Spleen (tissue), 11 donors: Measurements from ENCODE around the gene SORCS1. TPM values are rescaled to one million over a fixed set of nuclear protein-coding genes. Genes with fewer than 3 reads are reported as not detected.

ENCODE experiments used
- DNase-seq: peaks from one replicate; pipeline ENCODE4 v3.0.0-alpha.2; 2020
- H3K27ac ChIP-seq, 8 donors: fragments of 200-600 bp; sonication (generic) in 7 of 8; 1 replicate in 4 of 8; 2 replicates in 4 of 8; pipeline versions ENCODE4 v1.5.0 to v1.8.0; 2016 to 2021; ENCODE audit warnings: inconsistent platforms in 4 of 8, mild to moderate bottlenecking in 4 of 8, moderate library complexity in 1 of 8
- H3K27me3 ChIP-seq, 7 donors: fragments of 200-600 bp; sonication (generic) in 6 of 7; replicated peaks in 1 of 7; 1 replicate in 4 of 7; 2 replicates in 3 of 7; pipeline versions ENCODE4 v1.5.0 to v1.8.0; 2016 to 2021; ENCODE audit warnings: inconsistent platforms in 3 of 7, mild to moderate bottlenecking in 1 of 7
- H3K36me3 ChIP-seq, 6 donors: fragments of 200-600 bp; sonication (generic) in 5 of 6; 1 replicate in 4 of 6; 2 replicates in 2 of 6; pipeline versions ENCODE4 v1.5.0 to v1.8.0; 2016 to 2021; ENCODE audit warnings: inconsistent platforms in 2 of 6
- H3K4me1 ChIP-seq, 6 donors: fragments of 200-600 bp; sonication (generic) in 5 of 6; 1 replicate in 3 of 6; 2 replicates in 3 of 6; pipeline versions ENCODE4 v1.5.0 to v1.8.0; 2016 to 2021; ENCODE audit warnings: inconsistent platforms in 3 of 6
- H3K4me3 ChIP-seq, 8 donors: fragments of 200-600 bp; sonication (generic) in 7 of 8; 1 replicate in 4 of 8; 2 replicates in 4 of 8; pipeline versions ENCODE4 v1.5.0 to v1.8.0; 2016 to 2021; ENCODE audit warnings: inconsistent platforms in 4 of 8, mild to moderate bottlenecking in 4 of 8, moderate library complexity in 2 of 8
- H3K9me3 ChIP-seq, 8 donors: fragments of 200-600 bp; sonication (generic) in 7 of 8; 1 replicate in 4 of 8; 2 replicates in 4 of 8; pipeline versions ENCODE4 v1.5.0 to v1.8.0; 2016 to 2021; ENCODE audit warnings: inconsistent platforms in 4 of 8
- POLR2A ChIP-seq, 3 donors: fragments of 450-650 bp; IDR thresholded peaks; one replicate each; pipeline ENCODE4 v1.5.1; 2017; ENCODE audit warnings: antibody characterized with exemption in 3 of 3, mild to moderate bottlenecking in 1 of 3
- POLR2AphosphoS5 ChIP-seq, 3 donors: sonication (generic); formaldehyde crosslinking; IDR thresholded peaks; one replicate each; pipeline ENCODE4 v1.5.1; 2017; ENCODE audit warnings: antibody characterized with exemption in 3 of 3
- WGBS, 5 donors: extraction: QIAGEN DNeasy Blood & Tissue Kit in 3 of 5; methylation state at CpG; one replicate each; pipeline versions ENCODE4 v1.1.5 to v1.1.7; 2013 to 2018; 5-methylcytosine and 5-hydroxymethylcytosine counted together
- intact Hi-C: fragments of 100-400 bp; cut with DNase I; formaldehyde crosslinking; loops from one replicate; pipeline ENCODE4 v1.15.0; 2023; ENCODE audit warnings: low total_unique reads
- polyA plus RNA-seq, 3 donors: library from polyadenylated mRNA; stranded (reverse); fragments of 200-250 nt; gene quantifications; one replicate each; pipeline ENCODE4 v1.2.1, GENCODE V29; 2013
- total RNA-seq, 7 donors: library from RNA; depleted of rRNA in 3 of 7; stranded (reverse); fragments of >200 nt in 3 of 7; fragmentation: NEBNext Ultra II Directional in 4 of 7; extraction: Animal tissue kit (Norgen Biotek cat#: 25700) in 4 of 7; gene quantifications; one replicate each; pipeline versions ENCODE4 v1.1.0 to v1.2.1, GENCODE V29; 2016 to 2021
- TF ChIP-seq, protein P1 (sequence below), 11 experiments: fragments of 200-600 bp in 7 of 11; fragments of 450-650 bp in 4 of 11; sonication (generic) in 4 of 11; IDR thresholded peaks in 8 of 11; conservative IDR thresholded peaks in 3 of 11; 1 replicate in 7 of 11; 2 replicates in 4 of 11; pipeline versions ENCODE4 v1.4.0 to v1.8.0; 2016 to 2021; ENCODE audit warnings: antibody characterized with exemption in 11 of 11, inconsistent platforms in 4 of 11, mild to moderate bottlenecking in 1 of 11
- donor health status: healthy with polysubstance abuse.
- donor health status: DM: no; HTN: no; CAD: no; lungs with moderate emphysema.
- donor health status: DM: no; HTN: no; CAD: no.
- donor health status: Bipolar disorder and iron deficiency.
- donor health status: healthy.
- donor health status: DM: no; HTN: no; CAD: no.
- donor health status: DM: yes; HTN: yes; CAD: no.

Gene SORCS1
- total and polyA plus RNA-seq, 10 donors = 0.67 to 2.7 (median 1.6) TPM

DNA sequence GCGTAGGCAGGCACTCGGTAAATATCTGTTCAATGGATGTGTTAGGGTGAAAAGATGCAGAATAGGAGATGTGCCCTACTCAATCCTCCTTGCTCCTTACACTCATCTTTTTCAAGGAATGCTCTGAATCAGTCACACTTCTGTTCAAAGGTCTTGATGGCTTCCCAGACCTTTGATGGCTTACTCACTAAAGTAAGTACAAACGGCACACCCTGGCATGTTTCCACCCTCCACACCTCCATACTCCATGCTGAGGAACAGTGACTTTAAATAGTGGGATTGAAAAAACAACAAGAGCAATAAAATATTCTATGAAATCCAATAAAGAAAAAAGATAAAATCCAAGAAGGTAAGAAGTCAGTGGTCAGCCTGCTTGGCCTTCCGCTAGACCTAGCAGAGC, 569.2 kb downstream of the SORCS1 start:
- DNase-seq = no peak
- no peak overlapping the region for H3K27ac ChIP-seq
- WGBS, 5 donors = 85 to 92% (median 90%) methylated on average over 4 of the region's 4 CpGs
- no peaks in the 10 kb centered on the region for H3K4me1 ChIP-seq
- H3K9me3 ChIP-seq = no peaks in the 10 kb centered on the region
- intact Hi-C loops = no loop called here
- H3K4me3 ChIP-seq = no peak overlapping the region
- H3K27me3 ChIP-seq = peaks cover 0 to 4% (median 0%) of the 10 kb centered on the region in 7 donors
- H3K36me3 ChIP-seq = no peaks in the 10 kb centered on the region
- TF ChIP-seq, protein P1, sequence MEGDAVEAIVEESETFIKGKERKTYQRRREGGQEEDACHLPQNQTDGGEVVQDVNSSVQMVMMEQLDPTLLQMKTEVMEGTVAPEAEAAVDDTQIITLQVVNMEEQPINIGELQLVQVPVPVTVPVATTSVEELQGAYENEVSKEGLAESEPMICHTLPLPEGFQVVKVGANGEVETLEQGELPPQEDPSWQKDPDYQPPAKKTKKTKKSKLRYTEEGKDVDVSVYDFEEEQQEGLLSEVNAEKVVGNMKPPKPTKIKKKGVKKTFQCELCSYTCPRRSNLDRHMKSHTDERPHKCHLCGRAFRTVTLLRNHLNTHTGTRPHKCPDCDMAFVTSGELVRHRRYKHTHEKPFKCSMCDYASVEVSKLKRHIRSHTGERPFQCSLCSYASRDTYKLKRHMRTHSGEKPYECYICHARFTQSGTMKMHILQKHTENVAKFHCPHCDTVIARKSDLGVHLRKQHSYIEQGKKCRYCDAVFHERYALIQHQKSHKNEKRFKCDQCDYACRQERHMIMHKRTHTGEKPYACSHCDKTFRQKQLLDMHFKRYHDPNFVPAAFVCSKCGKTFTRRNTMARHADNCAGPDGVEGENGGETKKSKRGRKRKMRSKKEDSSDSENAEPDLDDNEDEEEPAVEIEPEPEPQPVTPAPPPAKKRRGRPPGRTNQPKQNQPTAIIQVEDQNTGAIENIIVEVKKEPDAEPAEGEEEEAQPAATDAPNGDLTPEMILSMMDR (IDR thresholded peaks at IDR 0.05 in 8 of 11, conservative IDR thresholded peaks at IDR 0.05 in 3 of 11) = no peak
- TF ChIP-seq POLR2AphosphoS5 (IDR thresholded peaks at IDR 0.05) (no peak), POLR2A (IDR thresholded peaks at IDR 0.05) (no peak)

DNA sequence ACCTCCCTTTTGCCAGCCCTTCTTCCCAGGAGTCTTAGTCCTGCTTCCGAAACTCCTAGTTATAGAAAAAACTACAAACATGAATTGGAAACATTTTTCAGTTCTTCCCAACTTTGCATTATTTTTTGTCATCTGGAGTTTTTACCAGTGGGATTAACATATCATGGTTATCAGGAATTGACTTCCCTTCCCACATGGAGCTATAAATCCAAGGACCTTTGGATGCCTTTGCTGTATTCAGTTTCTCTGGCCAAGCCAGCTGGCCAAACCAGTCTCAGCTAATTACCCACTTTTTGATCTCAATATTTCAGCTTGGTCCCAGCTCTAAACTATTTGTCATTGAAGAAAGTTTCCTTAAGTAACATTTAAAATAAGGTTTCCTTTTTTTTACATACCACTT, 570.6 kb downstream of the SORCS1 start:
- TF ChIP-seq, protein P1 (IDR thresholded peaks at IDR 0.05 in 8 of 11, conservative IDR thresholded peaks at IDR 0.05 in 3 of 11) = no peak
- no peak for TF ChIP-seq POLR2AphosphoS5 (IDR thresholded peaks at IDR 0.05)
- TF ChIP-seq POLR2A (IDR thresholded peaks at IDR 0.05) = no peak
- Histone ChIP-seq H3K4me3 (no peak overlapping the region), H3K4me1 (no peaks in the 10 kb centered on the region), H3K36me3 (no peaks in the 10 kb centered on the region), H3K27ac (no peak overlapping the region), H3K27me3 (peaks cover 0 to 3% (median 0%) of the 10 kb centered on the region in 7 donors), H3K9me3 (no peaks in the 10 kb centered on the region)
- intact Hi-C loops = no loop called here
- 83 to 96% (median 90%) methylated on average over 1 of the region's 1 CpG for WGBS, 5 donors
- no peak for DNase-seq

DNA sequence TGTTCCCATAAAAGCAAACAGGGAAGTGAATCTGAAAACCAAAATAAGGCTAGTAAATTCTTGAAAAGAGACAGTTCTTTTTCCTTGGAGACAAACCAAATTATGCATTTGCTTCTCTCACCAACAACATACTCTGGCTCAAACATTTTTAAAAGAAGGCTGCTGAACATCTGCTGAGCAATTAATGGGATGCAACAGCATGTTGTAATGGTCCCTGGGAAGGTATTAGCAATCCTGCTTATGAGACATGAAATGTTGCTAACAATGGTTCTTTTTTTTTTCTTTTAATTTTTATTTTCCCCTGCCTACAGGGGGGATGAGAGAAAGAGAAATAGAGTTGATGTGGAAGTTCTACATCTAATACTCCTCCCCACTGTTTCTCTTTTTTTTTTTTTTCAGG, 572.1 kb downstream of the SORCS1 start:
- H3K4me3 ChIP-seq = no peak overlapping the region
- no peaks in the 10 kb centered on the region for H3K27me3 ChIP-seq
- H3K36me3 ChIP-seq = no peaks in the 10 kb centered on the region
- TF ChIP-seq POLR2A (IDR thresholded peaks at IDR 0.05) = no peak
- TF ChIP-seq POLR2AphosphoS5 (IDR thresholded peaks at IDR 0.05) = no peak
- TF ChIP-seq, protein P1 (IDR thresholded peaks at IDR 0.05 in 8 of 11, conservative IDR thresholded peaks at IDR 0.05 in 3 of 11) = no peak
- no peak for DNase-seq
- no peaks in the 10 kb centered on the region for H3K9me3 ChIP-seq
- no peaks in the 10 kb centered on the region for H3K4me1 ChIP-seq
- intact Hi-C loops = no loop called here
- H3K27ac ChIP-seq = no peak overlapping the region

DNA sequence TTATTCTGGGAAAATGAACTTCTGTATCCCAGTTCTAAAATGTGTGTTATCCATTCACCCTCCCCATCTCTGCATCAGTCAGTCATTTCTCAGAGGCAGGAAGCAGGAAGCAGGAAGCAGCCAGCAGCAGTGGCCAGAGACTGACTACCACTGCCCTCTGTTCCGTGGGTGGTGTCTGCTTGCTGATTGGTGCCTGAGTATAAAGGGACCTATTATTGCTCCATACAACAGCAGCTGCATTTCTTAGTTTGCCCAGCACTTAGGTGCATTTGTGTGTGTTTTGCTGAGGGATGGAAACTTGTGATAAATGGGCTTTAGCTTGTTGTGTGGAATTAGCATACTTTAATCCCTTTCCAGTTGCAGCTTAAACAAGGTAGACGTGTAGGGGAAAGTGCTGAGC, 582.2 kb downstream of the SORCS1 start:
- Histone ChIP-seq H3K4me3 (no peak overlapping the region), H3K9me3 (no peaks in the 10 kb centered on the region), H3K27me3 (no peaks in the 10 kb centered on the region), H3K36me3 (no peaks in the 10 kb centered on the region), H3K4me1 (no peaks in the 10 kb centered on the region), H3K27ac (no peak overlapping the region)
- 42 to 59% (median 46%) methylated on average over 2 of the region's 2 CpGs for WGBS, 5 donors
- intact Hi-C loops = no loop called here
- DNase-seq = no peak
- no peak for TF ChIP-seq POLR2A (IDR thresholded peaks at IDR 0.05)
- no peak for TF ChIP-seq POLR2AphosphoS5 (IDR thresholded peaks at IDR 0.05)
- TF ChIP-seq, protein P1 (IDR thresholded peaks at IDR 0.05 in 8 of 11, conservative IDR thresholded peaks at IDR 0.05 in 3 of 11) = no peak
